Neural cell (in vitro differentiated cells): ENCODE measurements around the gene PDIA4.
"Not testable (repeated sequence)": the region's sequence is repeated elsewhere in the genome, so short reads cannot be mapped to it uniquely, and the experiment has no call there.

Source experiments
- EZH2 ChIP-seq: fragments of 200-600, 300-800 bp; shearing (Covaris generic), sonication (generic); IDR thresholded peaks from 2 replicates; pipeline ENCODE4 v1.6.1; 2014; ENCODE audit warnings: antibody characterized with exemption, low read length, borderline replicate concordance, mild to moderate bottlenecking; ENCODE audit not compliant: insufficient read depth, poor library complexity, severe bottlenecking
- POLR2AphosphoS5 ChIP-seq: IDR thresholded peaks from 2 replicates; pipeline ENCODE4 v1.6.1; 2012
- TAF1 ChIP-seq: IDR thresholded peaks from 2 replicates; pipeline ENCODE4 v1.6.1; 2012; ENCODE audit warnings: low read depth
- TF ChIP-seq, protein P1 (sequence below): fragments of 450-650 bp; IDR thresholded peaks from 2 replicates; pipeline ENCODE4 v1.5.1; 2014; ENCODE audit warnings: antibody characterized with exemption, mild to moderate bottlenecking, moderate library complexity; ENCODE audit not compliant: poor library complexity, severe bottlenecking

DNA sequence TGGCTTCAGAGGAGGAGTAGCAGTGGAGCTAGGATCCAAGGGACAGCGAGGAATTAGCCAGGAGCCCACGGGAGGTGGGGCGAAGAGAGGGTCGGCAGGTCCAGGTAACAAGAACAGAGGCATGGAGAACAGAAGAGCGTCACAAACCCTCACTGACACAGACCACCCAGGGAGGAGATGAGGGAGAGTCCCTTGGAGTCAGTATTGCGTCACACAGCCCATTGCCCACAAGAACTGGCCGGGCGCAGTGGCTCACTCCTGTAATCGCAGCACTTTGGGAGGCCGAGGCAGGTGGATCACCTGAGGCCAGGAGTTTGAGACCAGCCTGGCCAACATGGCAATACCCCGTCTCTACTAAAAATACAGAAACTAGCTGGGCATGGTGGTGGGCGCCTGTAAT, 15.6 kb downstream of the PDIA4 start:
- not testable (repeated sequence) for TF ChIP-seq TAF1, POLR2AphosphoS5, EZH2
- TF ChIP-seq, protein P1, sequence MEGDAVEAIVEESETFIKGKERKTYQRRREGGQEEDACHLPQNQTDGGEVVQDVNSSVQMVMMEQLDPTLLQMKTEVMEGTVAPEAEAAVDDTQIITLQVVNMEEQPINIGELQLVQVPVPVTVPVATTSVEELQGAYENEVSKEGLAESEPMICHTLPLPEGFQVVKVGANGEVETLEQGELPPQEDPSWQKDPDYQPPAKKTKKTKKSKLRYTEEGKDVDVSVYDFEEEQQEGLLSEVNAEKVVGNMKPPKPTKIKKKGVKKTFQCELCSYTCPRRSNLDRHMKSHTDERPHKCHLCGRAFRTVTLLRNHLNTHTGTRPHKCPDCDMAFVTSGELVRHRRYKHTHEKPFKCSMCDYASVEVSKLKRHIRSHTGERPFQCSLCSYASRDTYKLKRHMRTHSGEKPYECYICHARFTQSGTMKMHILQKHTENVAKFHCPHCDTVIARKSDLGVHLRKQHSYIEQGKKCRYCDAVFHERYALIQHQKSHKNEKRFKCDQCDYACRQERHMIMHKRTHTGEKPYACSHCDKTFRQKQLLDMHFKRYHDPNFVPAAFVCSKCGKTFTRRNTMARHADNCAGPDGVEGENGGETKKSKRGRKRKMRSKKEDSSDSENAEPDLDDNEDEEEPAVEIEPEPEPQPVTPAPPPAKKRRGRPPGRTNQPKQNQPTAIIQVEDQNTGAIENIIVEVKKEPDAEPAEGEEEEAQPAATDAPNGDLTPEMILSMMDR, result not testable (repeated sequence)
